K562 (cell line): Measurements from ENCODE around the gene RREB1. TPM values are rescaled to one million over a fixed set of nuclear protein-coding genes. Genes with fewer than 3 reads are reported as not detected.

ENCODE experiments used
- CBFA2T3 ChIP-seq: fragments of 450-650 bp; IDR thresholded peaks from 2 replicates; pipeline ENCODE4 v1.6.1; 2017
- CEBPB ChIP-seq: fragments of 450-650 bp; IDR thresholded peaks from 2 replicates; pipeline ENCODE4 v1.6.1; 2016; ENCODE audit warnings: missing genetic modification characterization, missing compliant biosample characterization
- HBP1 ChIP-seq: fragments of 450-650 bp; formaldehyde crosslinking; IDR thresholded peaks from 2 replicates; pipeline ENCODE4 v1.4.0; 2022; ENCODE audit warnings: missing genetic modification characterization
- HOMEZ ChIP-seq: fragments of 250-450 bp; sonication (Bioruptor Pico); IDR thresholded peaks from 2 replicates; pipeline ENCODE4 v1.4.0; 2020; ENCODE audit warnings: mild to moderate bottlenecking, moderate library complexity
- JUND ChIP-seq, 2 experiments: IDR thresholded peaks; 2 replicates in 1 of 2; 3 replicates in 1 of 2; pipeline ENCODE4 v1.6.1; 2011; ENCODE audit warnings: borderline replicate concordance in 2 of 2, low read depth in 2 of 2, low read length in 2 of 2, improper control_type of control experiment in 1 of 2, missing biosample characterization in 1 of 2, missing genetic modification characterization in 1 of 2, missing genetic modification reagents in 1 of 2
- MTA3 ChIP-seq: fragments of 450-650 bp; formaldehyde crosslinking; IDR thresholded peaks from 2 replicates; pipeline ENCODE4 v1.6.1; 2017; ENCODE audit warnings: mild to moderate bottlenecking, borderline replicate concordance
- NCOA1 ChIP-seq: fragments of 450-650 bp; IDR thresholded peaks from 2 replicates; pipeline ENCODE4 v1.6.1; 2016; ENCODE audit warnings: low read depth
- SLC30A9 ChIP-seq: fragments of 250-450 bp; sonication (Bioruptor Pico); IDR thresholded peaks from 2 replicates; pipeline ENCODE4 v1.8.0; 2022; ENCODE audit warnings: mild to moderate bottlenecking, moderate library complexity
- SMAD4 ChIP-seq: fragments of 250-450 bp; sonication (Bioruptor Pico); conservative IDR thresholded peaks from 2 replicates; pipeline ENCODE4 v1.8.0; 2021; ENCODE audit warnings: inconsistent platforms, mild to moderate bottlenecking, moderate library complexity
- SUPT5H ChIP-seq: fragments of 450-650 bp; IDR thresholded peaks from 2 replicates; pipeline ENCODE4 v1.6.1; 2016
- TGIF2 ChIP-seq: sonication (generic); formaldehyde crosslinking; IDR thresholded peaks from 2 replicates; pipeline ENCODE4 v1.8.1; 2022; ENCODE audit warnings: mild to moderate bottlenecking, missing genetic modification reagents, moderate library complexity
- ZBTB2 ChIP-seq: fragments of 450-650 bp; IDR thresholded peaks from 2 replicates; pipeline ENCODE4 v1.6.1; 2016; ENCODE audit warnings: antibody characterized with exemption
- ZKSCAN8 ChIP-seq: fragments of 200-800 bp; sonication (Bioruptor generic); IDR thresholded peaks from 2 replicates; pipeline ENCODE4 v1.6.1; 2016; ENCODE audit warnings: missing genetic modification characterization, missing compliant biosample characterization
- ZNF134 ChIP-seq: fragments of 250-450 bp; sonication (Bioruptor Pico); conservative IDR thresholded peaks from 2 replicates; pipeline ENCODE4 v1.4.0; 2020
- ZNF347 ChIP-seq: fragments of 450-650 bp; formaldehyde crosslinking; IDR thresholded peaks from 2 replicates; pipeline ENCODE4 v1.4.0; 2020; ENCODE audit warnings: low read depth, mild to moderate bottlenecking, moderate library complexity
- ZNF436 ChIP-seq: fragments of 250-450, 450-650 bp; sonication (Bioruptor Pico); formaldehyde crosslinking; IDR thresholded peaks from 2 replicates; pipeline ENCODE4 v1.7.0; 2020; ENCODE audit warnings: mild to moderate bottlenecking
- ZNF551 ChIP-seq: fragments of 250-450 bp; sonication (Bioruptor Pico); IDR thresholded peaks from 2 replicates; pipeline ENCODE4 v1.5.0; 2021; ENCODE audit warnings: mild to moderate bottlenecking, moderate library complexity
- ZNF583 ChIP-seq: fragments of 250-450 bp; sonication (Bioruptor Pico); IDR thresholded peaks from 2 replicates; pipeline ENCODE4 v1.4.0; 2020
- polyA plus RNA-seq, 8 experiments: library from polyadenylated mRNA; depleted of rRNA in 4 of 8; stranded (reverse) in 5 of 8; unstranded in 3 of 8; fragments of >200 nt; fragmentation: Nextera tagmentation in 2 of 8; fragmentation: Illumina TruSeq in 1 of 8; extraction: Ambion mirVana in 2 of 8; extraction: Trizol in 1 of 8; gene quantifications; 2 replicates each; pipeline versions ENCODE4 v1.2.1 to v1.2.3, GENCODE V29; 2011 to 2014; ENCODE audit warnings: inconsistent platforms in 1 of 8, missing spikeins in 1 of 8
- total RNA-seq, 7 experiments: library from RNA; depleted of rRNA in 6 of 7; stranded (reverse); fragments of >200 nt in 6 of 7; fragmentation: Illumina TruSeq in 2 of 7; extraction: Trizol in 2 of 7; gene quantifications; 2 replicates each; pipeline versions ENCODE4 v1.2.1 to v1.2.3, GENCODE V29; 2011 to 2021; ENCODE audit warnings: low replicate concordance in 1 of 7
- TF ChIP-seq, protein P1 (sequence below), 2 experiments: IDR thresholded peaks in 1 of 2; conservative IDR thresholded peaks in 1 of 2; 2 replicates each; pipeline ENCODE4 v1.6.1; 2016; ENCODE audit warnings: low read depth in 2 of 2, mild to moderate bottlenecking in 1 of 2, missing compliant biosample characterization in 1 of 2, missing genetic modification characterization in 1 of 2, moderate library complexity in 1 of 2

RREB1 gene
- total and polyA plus RNA-seq, 9 of the 15 experiments (the other 6 are each of a cell fraction or from before 2014, with no cell fraction given), result 3.3 to 64.2 (median 19.3) TPM

DNA sequence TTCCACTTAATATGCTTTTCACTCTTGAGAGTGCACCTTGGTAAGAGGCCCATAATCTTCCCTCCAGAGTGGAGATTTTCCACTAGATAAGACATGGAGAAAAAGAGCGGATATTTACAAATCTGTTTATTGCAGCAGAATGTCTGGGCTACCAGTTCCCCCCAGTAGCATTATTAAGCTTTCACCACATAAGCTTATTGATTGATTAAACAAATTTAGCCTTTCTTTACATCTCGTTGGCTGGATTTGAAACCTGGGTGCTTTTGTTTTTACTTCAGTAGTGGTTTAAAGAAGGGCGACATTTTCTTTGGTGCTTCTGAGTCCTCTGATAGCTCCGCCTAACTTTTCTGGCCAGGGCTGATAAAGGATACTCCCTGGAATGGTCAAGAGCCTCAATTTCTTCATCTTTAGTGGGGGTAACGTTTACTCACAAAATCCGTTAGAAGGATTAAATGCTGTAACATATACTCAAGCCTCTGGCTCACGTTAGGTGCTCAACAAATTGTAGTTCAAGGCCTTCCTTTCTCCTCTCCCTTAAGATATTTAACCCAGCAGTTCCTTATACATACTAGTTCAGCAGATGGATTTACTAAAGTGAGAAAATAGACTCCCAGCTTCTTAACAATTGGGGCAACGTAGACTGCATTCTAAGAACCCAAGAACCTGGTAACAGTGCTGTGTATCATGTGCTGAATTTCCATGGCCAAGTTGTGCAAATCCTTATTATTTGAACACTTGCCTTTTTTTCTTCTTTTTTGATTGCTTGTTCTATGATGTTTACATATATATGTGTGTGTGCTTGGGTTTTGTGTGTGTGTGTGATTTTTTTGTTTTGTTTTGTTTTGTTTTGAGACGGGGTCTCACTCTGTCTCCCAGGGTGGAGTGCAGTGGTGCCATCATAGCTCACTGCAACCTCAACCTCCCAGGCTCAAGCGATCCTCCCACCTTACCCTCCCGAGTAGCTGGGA, 91.4 kb downstream of the RREB1 start (continued):
- TF ChIP-seq JUND (IDR thresholded peaks at IDR 0.05; ENCODE audit: borderline replicate concordance, low read depth, low read length) (peak; percentile 48; the same call in 1 of the 2 replicates), JUND (tag; IDR thresholded peaks at IDR 0.05; ENCODE audit: borderline replicate concordance, low read depth, low read length) (peak; percentile 79; the same call in 2 of the 3 replicates), ZNF583 (CRISPR knock-in tag) (0 out of 2 replicates have a peak, but pooled peaks have one; percentile 30), SLC30A9 (CRISPR knock-in tag) (no peak), ZKSCAN8 (CRISPR knock-in tag) (peak; percentile 65), MTA3 (peak; percentile 85), CBFA2T3 (peak; percentile 94), SUPT5H (peak; percentile 74), ZNF134 (CRISPR knock-in tag) (peak; percentile 27; the same call in 1 of the 2 replicates), ZBTB2 (peak; percentile 59), SMAD4 (peak; percentile 70), HBP1 (peak; percentile 96), ZNF551 (CRISPR knock-in tag) (0 out of 2 replicates have a peak, but pooled peaks have one; percentile 70), HOMEZ (CRISPR knock-in tag) (0 out of 2 replicates have a peak, but pooled peaks have one; percentile 50), CEBPB (tag) (peak; percentile 89), NCOA1 (peak; percentile 24; the same call in 1 of the 2 replicates), ZNF347 (CRISPR knock-in tag) (0 out of 2 replicates have a peak, but pooled peaks have one; percentile 75), TGIF2 (CRISPR knock-in tag) (no peak), ZNF436 (CRISPR knock-in tag) (peak; percentile 27; the same call in 1 of the 2 replicates)
- TF ChIP-seq, protein P1, sequence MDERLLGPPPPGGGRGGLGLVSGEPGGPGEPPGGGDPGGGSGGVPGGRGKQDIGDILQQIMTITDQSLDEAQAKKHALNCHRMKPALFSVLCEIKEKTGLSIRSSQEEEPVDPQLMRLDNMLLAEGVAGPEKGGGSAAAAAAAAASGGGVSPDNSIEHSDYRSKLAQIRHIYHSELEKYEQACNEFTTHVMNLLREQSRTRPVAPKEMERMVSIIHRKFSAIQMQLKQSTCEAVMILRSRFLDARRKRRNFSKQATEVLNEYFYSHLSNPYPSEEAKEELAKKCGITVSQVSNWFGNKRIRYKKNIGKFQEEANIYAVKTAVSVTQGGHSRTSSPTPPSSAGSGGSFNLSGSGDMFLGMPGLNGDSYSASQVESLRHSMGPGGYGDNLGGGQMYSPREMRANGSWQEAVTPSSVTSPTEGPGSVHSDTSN (CRISPR knock-in tag; IDR thresholded peaks at IDR 0.05; ENCODE audit: low read depth), result no peak
- TF ChIP-seq, protein P1 (tag; conservative IDR thresholded peaks at IDR 0.05; ENCODE audit: low read depth), result peak; percentile 34
